Liver (tissue), 3 donors: ENCODE data around the gene HMGN4.

Experiments used
- TAF1 ChIP-seq: conservative IDR thresholded peaks from 2 replicates; pipeline ENCODE4 v1.6.1; 2016; ENCODE audit warnings: antibody characterized with exemption, mild to moderate bottlenecking
- TF ChIP-seq, protein P1 (sequence below): fragments of 150-350 bp; IDR thresholded peaks from 2 replicates; pipeline ENCODE4 v1.5.1; 2017; ENCODE audit warnings: improper control_type of control experiment, low read depth, low read length; ENCODE audit not compliant: missing input control
- donor health status: healthy.
- donor health status: healthy.

GRCh38 chr6:26526928-26527327 lies 11.2 kb upstream of the HMGN4 start:
- TF ChIP-seq, protein P1, sequence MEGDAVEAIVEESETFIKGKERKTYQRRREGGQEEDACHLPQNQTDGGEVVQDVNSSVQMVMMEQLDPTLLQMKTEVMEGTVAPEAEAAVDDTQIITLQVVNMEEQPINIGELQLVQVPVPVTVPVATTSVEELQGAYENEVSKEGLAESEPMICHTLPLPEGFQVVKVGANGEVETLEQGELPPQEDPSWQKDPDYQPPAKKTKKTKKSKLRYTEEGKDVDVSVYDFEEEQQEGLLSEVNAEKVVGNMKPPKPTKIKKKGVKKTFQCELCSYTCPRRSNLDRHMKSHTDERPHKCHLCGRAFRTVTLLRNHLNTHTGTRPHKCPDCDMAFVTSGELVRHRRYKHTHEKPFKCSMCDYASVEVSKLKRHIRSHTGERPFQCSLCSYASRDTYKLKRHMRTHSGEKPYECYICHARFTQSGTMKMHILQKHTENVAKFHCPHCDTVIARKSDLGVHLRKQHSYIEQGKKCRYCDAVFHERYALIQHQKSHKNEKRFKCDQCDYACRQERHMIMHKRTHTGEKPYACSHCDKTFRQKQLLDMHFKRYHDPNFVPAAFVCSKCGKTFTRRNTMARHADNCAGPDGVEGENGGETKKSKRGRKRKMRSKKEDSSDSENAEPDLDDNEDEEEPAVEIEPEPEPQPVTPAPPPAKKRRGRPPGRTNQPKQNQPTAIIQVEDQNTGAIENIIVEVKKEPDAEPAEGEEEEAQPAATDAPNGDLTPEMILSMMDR, result no peak
- no peak for TF ChIP-seq TAF1
